DMS114 treated with DMSO at 0.1 percent for 48 hours (cell line): Measurements from ENCODE around the gene ATP1B3.
"Not testable (repeated sequence)": the region's sequence is repeated elsewhere in the genome, so short reads cannot be mapped to it uniquely, and the experiment has no call there.

Source experiments
- DNase-seq: peaks from one replicate; lab custom pipeline; 2025; ENCODE audit not compliant: unreplicated experiment; lab: John Stamatoyannopoulos, UW

The ATP1B3 gene

DNA sequence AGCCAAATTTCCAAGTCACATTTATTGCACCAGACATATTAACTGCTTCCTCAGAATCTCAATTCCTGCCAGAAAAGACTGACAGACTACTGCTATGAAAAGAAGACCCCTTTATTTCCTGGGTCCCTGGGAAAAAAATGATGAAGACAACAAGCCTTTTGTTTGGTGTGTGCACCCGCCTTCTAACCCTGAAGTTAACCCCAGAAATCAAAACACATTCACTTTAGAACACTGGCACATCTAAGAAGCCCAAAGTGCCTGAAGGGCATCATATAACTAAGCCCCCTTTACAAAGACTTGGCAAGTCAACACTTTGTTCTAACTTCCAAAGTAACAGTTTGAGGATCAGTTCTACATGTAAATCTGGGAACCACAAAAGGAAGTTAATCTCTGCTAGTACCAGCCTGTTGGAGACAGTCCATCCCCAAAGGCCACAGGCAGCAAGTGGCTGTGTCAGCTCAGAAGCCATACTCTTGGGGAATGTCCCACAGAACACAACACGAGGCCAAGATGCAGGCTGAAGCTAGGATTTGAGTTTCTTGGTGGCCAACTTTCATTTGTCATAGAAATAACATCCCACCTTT lies 16.3 kb upstream of the ATP1B3 start:
- DNase-seq = no peak

DNA sequence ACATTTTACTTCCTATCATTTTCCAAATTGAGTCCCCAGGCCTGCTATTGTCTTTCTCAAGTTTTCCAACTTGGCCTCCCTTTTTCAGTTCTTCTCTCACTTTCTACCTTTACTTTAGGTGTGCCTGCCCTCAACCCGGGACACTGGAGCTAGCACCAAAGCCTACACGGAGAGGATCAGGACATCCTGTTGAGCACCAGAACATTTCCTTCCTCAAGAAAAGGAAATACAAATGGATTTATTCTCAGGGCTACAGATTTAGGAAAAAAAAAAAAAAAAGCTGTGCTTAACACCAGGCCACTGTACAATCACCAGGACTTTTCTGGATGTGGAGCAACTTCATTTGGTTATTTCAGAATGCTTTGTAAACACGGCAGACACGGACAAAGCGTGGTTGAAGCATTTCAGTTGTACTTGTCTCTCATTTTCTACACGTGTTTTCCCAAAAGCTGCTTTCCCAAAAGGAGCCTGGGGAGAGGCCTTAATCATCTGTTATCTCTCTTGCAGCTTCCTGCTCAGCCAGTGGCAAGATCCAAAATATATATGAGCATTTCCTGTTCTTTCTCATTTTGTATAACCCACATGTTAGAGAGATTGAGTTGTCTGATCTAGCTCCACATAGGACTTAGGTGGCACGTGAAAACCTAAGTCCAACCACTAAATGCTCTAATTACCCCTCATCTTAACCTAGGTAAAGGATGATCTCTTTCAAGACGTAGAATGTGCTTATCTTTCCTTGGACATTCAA lies 15.5 kb upstream of the ATP1B3 start:
- no peak for DNase-seq

DNA sequence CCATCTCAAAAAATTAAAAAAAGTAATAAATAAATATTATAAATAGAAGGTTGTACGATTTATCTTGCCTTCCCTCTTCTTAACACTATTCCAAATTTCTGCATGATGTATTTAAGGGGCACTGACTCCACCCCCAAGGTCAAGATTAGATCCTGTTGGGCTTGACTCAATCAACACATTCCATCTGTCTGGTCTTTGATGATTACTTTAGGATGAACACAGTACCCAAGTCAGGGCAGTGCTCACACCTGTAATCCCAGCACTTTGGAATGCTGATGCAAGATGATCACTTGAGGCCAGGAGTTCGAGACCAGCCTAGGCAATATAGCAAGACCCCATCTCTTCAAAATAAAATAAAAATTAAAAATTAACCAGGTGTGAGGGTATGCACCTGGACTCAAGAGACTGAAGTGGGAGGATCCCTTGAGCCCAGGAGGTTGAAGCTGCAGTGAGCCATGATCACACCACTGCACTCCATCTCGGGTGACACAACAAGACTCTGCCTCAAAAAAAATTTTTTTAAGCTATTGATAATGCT lies 14.1 kb upstream of the ATP1B3 start:
- no peak for DNase-seq

DNA sequence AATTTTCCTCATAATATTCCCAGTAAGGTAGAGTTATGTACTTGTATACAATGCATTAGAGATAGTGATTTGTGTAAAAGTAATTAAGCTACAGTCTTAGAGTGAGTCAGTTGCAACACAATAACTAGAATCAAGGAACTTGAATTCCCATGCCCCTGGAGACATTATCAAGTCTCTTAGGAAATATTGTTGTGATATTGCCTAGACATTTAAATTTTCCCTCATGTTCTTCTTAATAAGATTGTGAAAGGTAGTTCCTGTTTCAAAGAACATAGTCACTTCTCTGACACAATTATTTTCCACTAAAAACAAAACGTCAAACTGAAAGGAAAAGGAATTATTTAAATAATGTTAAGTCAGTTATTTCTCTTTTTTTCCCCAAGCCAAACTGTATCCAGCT lies 13.0 kb upstream of the ATP1B3 start:
- no peak for DNase-seq

DNA sequence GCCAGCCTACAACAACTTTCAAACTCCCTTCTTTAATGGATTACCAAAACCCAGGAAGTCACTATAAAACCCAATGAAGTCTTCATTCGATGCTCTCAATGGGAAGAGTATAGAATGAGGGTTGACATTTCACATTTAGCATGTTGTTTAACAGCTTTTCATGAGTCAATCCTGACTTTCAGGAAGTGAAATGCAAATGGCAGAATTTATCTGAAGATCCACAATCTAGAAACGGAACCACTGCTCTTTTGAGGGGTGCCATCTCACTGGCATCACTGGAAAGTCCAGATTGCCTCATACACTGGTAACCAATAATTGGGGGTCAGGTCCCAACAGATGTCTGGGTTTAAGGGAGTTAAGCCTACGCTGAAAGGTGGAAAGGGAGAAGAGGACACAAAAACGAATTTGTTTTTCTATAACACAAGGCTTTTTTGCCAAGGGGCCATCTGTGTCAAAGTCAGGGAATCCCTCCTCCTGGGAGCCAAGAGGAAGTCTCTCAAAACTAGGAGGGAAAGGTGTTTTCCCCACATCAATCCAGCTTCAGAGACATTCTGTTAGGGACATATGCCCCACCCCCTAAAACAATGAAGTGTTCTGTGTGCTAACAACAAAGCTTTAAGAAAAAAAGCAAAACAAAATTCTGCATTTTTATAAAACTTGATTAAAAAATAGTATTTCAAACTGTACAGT lies 12.0 kb upstream of the ATP1B3 start:
- no peak for DNase-seq

DNA sequence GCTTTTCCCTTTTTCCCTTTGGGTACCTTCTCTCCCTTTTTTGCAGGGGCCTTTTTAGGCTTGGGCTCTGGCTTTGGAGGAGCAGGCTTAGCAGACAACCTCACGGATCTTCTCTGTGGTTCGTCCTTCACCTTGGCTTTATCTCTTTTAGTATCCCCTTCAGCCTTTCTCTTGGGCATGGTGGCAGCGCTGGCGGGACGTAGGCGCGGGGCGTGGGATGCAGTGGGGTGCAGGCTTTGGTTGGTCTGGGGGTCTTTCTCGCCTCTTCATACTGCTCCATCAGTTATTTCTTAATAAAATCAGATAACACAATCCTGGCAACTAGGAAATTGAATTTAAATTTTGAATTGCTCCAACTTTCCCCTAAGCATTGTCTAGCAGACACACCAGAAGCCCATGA lies 11.3 kb upstream of the ATP1B3 start:
- no peak for DNase-seq

DNA sequence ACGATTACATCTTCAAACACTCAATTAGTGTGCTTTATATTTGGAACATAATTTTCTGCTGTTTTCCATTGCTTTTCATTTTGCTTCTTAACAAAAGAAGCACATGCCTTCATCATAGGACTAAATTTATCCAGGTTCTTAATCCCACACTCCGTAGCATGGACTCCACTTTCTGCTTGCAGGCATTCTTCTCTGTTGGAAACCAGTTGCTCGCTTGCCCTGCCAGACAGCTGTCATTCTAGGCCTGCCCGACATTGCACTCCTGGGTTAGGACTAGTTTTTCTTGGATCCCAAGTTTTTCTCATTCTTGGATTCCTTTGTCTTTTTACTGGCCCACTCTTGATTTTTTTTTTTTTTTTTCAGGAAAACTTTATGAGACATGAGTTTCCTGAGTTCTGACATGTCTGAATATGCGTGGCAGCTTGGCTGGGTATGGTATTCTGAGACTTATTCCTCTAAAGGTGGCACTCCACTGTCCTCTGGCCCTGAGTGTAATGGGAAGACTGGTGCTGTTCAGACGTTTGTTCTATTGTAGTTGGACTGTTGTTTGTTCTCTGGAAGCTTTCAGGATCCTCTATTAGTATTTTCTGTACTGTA lies 6.3 kb upstream of the ATP1B3 start:
- no peak for DNase-seq

DNA sequence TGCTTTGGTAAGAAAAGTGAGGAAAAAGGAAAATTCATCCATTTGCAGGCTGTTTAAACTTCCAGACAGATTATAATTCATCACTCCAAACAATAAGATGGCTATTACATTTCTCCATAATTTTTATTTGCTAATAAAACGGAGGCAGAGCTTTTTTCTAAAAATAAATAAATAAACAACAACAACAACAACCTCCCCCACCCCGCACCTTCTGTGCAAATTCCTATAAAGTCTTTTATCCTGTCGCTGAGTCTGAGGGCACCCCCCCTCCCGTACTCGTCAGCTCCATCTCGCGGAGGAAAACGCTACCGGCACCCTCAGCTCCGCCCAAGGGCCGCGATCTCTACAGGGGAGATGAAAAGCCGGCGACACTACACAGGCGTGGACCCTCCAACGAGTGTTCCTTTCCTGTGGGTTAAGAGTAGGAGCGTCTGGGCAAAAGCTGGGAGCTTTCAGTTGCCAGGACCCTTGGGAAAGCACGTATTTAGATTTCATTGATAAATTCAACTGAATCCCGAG lies 1.0 kb upstream of the ATP1B3 start:
- DNase-seq = peak; percentile 78

DNA sequence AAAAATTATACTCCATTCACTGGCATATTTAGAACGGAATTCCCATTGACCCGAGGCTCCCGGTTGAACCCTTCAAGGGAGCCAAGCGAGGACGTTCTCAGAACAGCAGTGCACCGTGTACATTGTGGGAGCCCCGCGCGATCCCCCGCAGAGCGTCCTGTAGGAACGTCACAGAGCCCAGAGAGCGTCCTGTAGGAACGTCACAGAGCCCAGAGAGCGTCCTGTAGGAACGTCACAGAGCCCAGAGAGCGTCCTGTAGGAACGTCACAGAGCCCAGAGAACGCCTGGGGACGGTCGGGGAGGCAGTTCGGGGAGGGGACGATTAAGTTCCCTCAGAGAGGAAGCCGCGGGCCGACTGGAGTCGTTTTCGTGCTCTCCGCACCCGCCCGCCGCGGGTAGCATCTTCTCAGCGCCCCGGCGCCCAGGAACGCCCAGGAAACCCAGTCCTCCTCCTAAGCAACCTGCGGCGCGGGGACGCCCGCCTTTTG lies 506 bp upstream of the ATP1B3 start:
- peak; percentile 34 for DNase-seq

DNA sequence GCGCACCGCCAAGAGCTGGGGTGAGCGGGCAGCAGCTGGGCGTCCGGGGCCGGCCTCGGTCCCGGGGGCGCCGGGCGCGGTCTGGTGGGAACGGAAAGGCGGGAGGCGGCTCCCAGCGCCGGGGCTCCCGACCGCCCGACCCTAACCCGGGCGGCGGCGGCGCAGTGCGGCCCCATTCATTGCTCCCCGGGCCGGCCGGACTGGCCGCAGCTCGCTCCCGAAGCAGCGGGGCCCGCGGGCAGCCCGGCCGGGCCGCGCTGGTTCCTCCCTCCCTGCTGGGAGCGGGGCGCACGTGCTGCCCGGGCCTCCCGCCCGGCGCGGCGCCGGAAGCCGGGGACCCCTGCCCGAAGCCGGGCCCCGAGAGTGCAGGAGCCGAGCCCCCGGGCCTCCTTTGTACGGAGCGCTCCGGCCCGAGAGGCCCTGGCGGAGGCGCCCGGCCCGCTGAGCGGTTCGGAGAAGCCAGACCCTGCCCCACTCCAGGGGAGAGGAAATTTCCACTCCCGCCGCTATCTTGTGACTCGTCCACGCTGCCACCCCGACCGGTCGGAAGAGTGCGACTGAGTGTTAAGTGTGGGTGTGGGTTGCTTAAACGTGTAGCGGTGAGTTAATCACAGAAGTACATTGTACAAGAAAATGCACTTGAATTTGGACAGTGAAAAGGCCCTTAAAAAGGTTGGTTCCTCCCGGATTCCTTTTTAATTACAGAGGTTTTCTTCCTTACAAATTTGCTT lies 613 bp downstream of the ATP1B3 start:
- no peak for DNase-seq

DNA sequence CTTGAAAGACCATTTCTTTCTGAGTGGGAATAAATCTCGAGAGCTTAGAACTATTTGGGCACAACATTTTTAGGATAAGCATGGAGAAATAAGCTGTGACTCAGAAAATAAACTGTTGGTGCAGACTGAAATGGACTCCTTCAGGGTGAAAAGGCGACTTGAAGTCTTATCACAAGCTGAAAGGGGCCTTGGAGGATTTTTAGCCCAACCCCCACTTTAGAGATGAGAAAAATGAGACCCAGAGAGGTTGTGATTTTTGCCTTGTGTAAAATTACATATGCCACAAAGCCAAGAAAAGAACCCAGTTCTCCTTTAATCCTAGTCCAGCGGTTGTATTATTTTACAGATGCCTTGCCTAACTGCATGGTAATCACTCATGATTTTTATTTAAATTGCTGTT lies 1.5 kb downstream of the ATP1B3 start:
- DNase-seq = no peak

DNA sequence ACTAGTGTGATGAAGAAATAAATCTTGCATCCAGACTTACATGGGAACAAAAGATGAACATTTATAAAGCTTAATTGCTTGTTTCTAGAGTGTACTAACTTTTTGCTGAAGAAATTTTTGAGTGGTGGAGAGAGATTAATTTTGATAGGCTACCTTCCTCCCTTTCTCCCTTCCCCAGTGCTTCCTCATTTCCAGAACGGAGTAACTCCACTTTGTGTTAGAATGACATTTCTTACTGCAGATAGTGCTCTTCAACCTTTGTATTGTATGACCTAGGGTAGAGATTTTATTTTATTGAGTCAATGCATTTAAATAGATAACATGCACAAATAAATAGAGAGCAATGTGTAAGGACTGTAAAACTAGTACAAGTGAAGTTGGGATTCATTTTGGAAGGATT lies 1.9 kb downstream of the ATP1B3 start:
- DNase-seq = no peak

DNA sequence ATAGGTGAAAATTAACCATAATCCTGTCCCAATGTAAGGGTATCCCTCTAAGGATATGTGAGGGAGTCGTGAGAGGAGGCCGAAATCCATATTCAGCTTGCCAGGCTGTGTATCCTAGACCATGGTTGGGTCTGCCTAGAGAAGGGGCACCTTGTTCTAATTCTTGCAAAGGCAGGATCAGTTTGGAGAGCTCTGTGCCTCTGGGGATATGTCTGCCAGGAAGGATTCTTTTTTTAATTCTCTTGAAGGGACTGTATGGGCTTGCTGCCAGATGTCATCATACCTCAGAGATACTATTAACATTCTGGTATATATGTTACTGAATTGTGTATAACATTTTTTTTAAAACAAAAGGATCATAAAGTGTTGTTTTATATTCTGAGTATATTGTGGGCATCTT lies 2.4 kb downstream of the ATP1B3 start:
- no peak for DNase-seq

DNA sequence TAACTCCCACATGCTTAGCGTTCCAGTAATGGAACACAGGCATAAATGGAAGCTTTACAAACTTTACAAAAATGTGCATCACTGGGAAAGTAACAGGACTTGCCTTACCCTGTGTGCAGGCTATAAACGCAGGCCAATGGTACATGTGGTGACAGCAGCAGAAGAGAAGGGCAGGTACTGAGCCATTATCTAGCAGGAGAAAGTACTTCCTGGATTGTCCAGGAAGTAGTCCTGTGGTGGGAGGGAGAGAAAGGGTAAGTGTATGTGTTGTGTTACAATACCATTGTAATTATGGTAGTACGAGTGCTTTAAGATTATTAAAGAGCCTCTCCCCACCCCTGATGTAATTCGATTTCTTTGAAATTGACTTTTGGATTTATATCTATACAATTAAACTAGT lies 5.3 kb downstream of the ATP1B3 start:
- DNase-seq = no peak

DNA sequence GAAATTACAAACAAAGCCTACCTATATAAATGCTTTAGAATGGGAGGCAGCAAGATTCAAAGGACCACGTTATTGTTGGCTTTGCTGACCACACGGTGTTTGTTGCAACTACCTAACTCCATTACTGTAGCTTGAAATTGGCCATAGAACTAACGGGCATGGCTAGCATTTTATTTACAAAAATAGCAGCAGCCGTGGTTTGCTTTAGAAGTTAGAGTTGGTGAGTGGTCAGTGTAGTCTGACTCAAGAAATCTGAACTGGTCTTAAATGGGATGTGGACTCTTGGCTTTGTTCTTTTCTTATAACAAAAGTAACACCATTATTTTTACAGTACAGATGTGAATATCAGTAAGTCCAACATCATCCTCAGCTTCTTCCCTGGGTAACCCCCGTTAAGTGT lies 10.6 kb downstream of the ATP1B3 start:
- DNase-seq = no peak

DNA sequence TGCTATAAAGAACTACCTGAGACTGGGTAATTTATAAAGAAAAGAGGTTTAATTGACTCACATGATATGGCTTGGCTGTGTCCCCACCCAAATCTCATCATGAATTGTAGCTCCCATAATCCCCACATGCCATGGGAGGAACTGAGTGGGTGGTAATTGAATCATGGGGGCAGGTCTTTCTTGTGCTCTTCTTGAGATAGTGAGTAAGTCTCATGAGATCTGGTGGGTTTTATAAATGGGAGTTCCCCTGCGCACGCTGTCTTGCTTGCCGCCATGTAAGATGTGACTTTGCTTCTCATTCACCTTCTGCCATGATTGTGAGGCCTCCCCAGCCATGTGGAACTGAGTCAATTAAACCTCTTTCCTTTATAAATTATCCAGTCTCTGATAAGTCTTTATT lies 12.1 kb downstream of the ATP1B3 start:
- DNase-seq = not testable (repeated sequence)

DNA sequence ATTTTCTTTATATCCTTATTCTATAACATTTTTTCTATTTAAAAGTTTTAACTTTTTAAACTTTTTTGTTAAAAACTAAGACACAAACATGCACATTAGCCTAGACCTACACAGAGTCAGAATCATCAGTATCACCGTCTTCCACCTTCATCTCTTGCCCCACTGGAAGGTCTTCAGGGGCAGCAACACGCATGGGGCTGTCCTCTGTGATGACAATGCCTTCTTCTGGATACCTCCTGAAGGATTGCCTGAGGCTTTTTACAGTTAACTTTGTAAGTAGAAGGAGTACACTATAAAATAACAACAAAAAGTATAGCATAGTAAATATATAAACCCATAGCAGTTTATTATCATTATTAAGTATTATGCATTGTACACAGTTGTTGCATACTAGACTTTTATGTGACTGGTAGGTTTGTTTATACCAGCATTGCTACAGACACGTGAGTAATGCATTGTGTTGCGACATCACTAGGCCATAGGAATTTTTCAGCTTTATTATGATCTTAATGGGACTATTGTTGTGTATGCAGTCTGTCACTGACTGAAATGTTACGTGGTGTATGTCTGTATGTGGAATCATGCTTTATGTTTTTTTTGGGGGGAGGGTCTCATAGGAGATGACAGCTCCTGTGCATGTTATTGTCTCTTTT lies 18.2 kb downstream of the ATP1B3 start:
- DNase-seq = no peak

DNA sequence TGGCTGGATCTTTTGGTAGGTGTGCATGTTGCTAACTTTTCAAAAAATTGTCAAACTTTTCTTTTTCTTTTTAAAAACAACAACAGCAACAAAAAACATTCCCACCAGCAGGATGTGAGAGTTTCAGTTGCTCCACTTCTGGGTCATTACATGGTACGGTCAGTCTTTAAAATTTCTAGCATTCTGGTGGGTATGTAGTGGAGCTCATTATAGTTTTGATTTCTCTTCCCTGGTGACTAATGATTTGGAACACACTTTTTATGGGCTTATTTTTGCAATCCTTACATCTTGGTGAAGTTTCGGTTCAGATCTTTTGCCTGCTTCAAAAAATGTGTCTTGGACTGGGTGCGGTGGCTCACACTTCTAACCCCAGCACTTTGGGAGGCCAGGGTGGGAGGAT lies 19.3 kb downstream of the ATP1B3 start:
- no peak for DNase-seq

DNA sequence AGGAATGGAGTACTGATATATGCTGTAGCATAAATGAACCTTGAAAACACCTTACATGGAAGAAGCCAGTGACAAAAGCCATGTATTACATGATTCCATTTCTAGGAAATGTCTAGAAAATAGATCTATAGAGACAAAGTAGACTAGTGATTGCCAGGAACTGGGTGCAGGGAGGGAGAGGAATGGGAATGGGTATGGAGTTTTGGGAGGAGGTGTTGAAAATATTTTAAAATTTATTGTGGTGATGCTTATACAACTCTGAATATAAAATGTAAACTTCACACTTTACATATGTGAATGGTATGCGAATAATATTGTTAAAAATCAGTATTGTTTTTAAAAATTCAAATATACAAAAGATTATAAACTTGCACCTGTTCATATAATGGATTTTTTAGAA lies 22.5 kb downstream of the ATP1B3 start:
- no peak for DNase-seq

DNA sequence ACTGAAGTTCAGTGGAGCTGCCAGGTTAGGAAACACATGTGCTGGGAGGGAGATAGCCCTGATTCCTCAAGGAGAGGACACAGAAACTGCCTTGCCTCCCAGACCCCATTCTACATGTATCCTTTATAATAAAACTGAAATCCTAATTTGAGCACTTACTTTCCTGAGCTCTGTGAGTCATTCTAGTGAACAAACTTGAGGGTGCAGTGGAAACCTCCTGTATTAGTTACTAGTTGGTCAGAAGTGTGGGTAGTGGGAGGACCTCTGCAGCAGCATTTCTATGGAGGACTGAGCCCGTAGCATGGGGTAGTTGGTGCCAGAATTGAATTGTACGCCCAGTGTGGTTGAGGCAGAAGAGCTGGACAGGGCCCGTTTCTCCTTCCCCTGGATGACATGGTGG lies 23.9 kb downstream of the ATP1B3 start:
- DNase-seq = no peak
